HPDE6-E6E7 (cell line): ENCODE measurements around the gene RAP1GDS1.
"Not testable (repeated sequence)": the region's sequence is repeated elsewhere in the genome, so short reads cannot be mapped to it uniquely, and the experiment has no call there.

Experiments used
- DNase-seq: peaks from one replicate; pipeline ENCODE4 v3.0.0; 2011; ENCODE audit warnings: missing footprints; ENCODE audit errors: extremely low spot score

RAP1GDS1 gene

GRCh38 chr4:98352396-98352795 is 91.2 kb downstream of the RAP1GDS1 start:
- DNase-seq: no peak

GRCh38 chr4:98352940-98353339 is 91.8 kb downstream of the RAP1GDS1 start:
- no peak for DNase-seq

- no peak for DNase-seq
Observed at GRCh38 chr4:98358630-98359248, 97.6 kb downstream of the RAP1GDS1 start.

- DNase-seq: no peak
Observed at GRCh38 chr4:98359646-98360045, 98.5 kb downstream of the RAP1GDS1 start.

GRCh38 chr4:98363431-98363830 is 102.2 kb downstream of the RAP1GDS1 start:
- no peak for DNase-seq

- not testable (repeated sequence) for DNase-seq
Observed at GRCh38 chr4:98366275-98366674, 105.1 kb downstream of the RAP1GDS1 start.

GRCh38 chr4:98368000-98368399 is 106.8 kb downstream of the RAP1GDS1 start:
- not testable (repeated sequence) for DNase-seq

GRCh38 chr4:98369322-98369721 is 108.1 kb downstream of the RAP1GDS1 start:
- DNase-seq: no peak

GRCh38 chr4:98374643-98375042 is 113.5 kb downstream of the RAP1GDS1 start:
- no peak for DNase-seq

- no peak for DNase-seq
Observed at GRCh38 chr4:98377559-98377958, 116.4 kb downstream of the RAP1GDS1 start.

GRCh38 chr4:98381306-98381705 is 120.1 kb downstream of the RAP1GDS1 start:
- DNase-seq: no peak

GRCh38 chr4:98383431-98384106 is 122.4 kb downstream of the RAP1GDS1 start:
- DNase-seq: no peak

- no peak for DNase-seq
Observed at GRCh38 chr4:98385831-98386230, 124.6 kb downstream of the RAP1GDS1 start.

- DNase-seq: no peak
Observed at GRCh38 chr4:98387345-98388026, 126.3 kb downstream of the RAP1GDS1 start.

- DNase-seq: no peak
Observed at GRCh38 chr4:98394134-98394533, 132.9 kb downstream of the RAP1GDS1 start.

- no peak for DNase-seq
Observed at GRCh38 chr4:98399915-98400314, 138.7 kb downstream of the RAP1GDS1 start.

GRCh38 chr4:98406819-98407218 is 145.6 kb downstream of the RAP1GDS1 start:
- no peak for DNase-seq

- no peak for DNase-seq
Observed at GRCh38 chr4:98411731-98412130, 150.5 kb downstream of the RAP1GDS1 start.

GRCh38 chr4:98416844-98417243 is 155.7 kb downstream of the RAP1GDS1 start:
- DNase-seq: no peak

GRCh38 chr4:98420151-98420550 is 159.0 kb downstream of the RAP1GDS1 start:
- DNase-seq: not testable (repeated sequence)

- DNase-seq: no peak
Observed at GRCh38 chr4:98421111-98421510, 159.9 kb downstream of the RAP1GDS1 start.

- DNase-seq: no peak
Observed at GRCh38 chr4:98423009-98423408, 161.8 kb downstream of the RAP1GDS1 start.
